NT2/D1 (cell line): ENCODE results near the gene CKB.

Source experiments
- SUZ12 ChIP-seq: IDR thresholded peaks from 2 replicates; pipeline ENCODE4 v1.6.1; 2011; ENCODE audit not compliant: insufficient read length, insufficient read depth; ENCODE audit errors: extremely low read depth
- YY1 ChIP-seq: IDR thresholded peaks from 2 replicates; pipeline ENCODE4 v1.6.1; 2011; ENCODE audit not compliant: insufficient read length, insufficient read depth
- ZNF274 ChIP-seq: IDR thresholded peaks from 2 replicates; pipeline ENCODE4 v1.6.1; 2011; ENCODE audit warnings: mild to moderate bottlenecking, low read depth, low read length

- TF ChIP-seq ZNF274 = no peak
- TF ChIP-seq YY1 = no peak
- no peak for TF ChIP-seq SUZ12
These were observed 41.3 kb upstream of the CKB start for GRCh38 chr14:103563844-103564505.
